HG03135 (cell line): Measurements from ENCODE around the gene SEC61B.
"Not testable (repeated sequence)": the region's sequence is repeated elsewhere in the genome, so short reads cannot be mapped to it uniquely, and the experiment has no call there.

Experiments used
- ATAC-seq: cut with Tn5 transposase; IDR thresholded peaks from one replicate; pipeline ENCODE4 v1.9.1; 2021; ENCODE audit warnings: mild to moderate bottlenecking, moderate library complexity; ENCODE audit not compliant: unreplicated experiment

The SEC61B gene

DNA sequence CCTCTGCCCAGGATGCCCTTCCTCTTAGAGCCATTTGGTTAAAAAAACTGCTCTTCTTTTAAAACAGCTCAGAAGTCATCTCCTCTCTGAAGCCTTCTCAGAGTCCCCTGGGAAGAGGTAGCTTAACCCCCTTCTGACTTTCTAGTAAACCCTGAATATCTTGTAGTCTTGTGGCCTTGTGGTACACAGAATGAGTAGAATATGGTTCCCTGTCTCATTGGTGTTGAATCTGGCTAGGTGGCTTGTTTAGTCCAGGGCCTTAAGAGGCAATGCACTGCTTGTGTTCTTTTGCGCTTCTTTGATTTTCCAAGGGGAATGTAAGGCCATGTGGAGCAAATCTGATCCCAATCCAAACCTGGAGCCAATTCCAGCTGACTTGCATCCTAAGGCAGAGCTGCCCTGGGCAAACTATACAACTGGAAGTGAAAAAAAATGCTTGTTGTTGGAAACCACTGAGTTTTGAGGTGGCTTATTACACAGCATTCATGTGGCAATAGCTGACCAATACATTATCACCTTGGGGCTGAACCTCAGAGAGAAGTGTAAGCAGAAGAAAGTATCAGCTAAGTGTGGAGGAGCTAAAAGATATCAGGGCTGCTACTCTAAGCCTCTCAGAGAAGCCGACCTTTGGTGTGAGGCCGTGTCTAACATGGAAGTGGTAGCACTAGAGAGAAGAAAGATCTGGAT is 31.3 kb upstream of the SEC61B start:
- ATAC-seq = no peak

DNA sequence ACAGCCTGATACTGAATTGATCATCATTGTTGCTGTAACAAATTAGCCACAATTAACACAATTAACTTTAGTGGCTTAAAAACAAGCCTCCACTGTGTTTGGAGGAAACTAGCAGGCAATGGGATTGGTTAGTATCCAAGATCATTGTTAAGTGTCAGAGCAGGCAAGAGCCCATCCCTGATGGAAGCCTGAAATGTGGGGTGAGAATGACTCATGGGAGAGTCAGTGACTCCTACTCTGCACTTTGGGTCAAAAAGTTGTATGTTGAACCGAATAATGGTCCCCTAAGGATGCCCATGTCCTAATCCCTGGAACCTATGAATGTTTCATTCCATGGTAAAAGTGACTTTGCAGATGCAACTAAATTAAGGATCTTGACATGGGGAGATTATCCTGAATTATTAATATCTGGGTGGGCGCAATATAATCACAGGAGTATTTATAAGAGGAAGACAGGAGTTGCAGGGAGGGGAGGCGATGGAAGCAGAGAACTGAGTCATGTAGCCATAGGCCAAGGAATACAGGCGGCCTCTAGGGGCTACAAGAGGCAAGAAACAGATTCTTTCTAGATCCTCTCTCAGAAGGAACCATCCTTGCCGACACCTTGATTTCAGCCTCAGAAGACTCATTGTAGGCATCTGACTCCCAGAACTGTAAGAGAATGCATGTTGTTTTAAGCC is 29.2 kb upstream of the SEC61B start:
- no peak for ATAC-seq

DNA sequence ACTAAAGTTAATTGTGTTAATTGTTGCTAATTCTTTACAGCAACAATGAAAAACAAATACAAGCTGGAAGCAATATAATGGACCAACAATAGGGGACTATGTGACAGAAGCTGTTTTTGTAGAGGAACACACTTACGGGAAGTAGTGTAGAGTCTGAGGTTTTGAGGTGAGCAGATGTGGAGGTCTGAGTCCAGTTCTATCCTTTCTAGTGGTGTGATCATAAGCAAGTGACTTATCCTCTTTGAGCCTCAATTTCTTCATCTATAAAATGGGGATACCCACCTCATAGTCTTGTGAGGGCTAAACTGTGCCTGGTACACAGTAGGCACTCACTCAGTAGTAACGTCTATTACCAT is 28.6 kb upstream of the SEC61B start:
- no peak for ATAC-seq

DNA sequence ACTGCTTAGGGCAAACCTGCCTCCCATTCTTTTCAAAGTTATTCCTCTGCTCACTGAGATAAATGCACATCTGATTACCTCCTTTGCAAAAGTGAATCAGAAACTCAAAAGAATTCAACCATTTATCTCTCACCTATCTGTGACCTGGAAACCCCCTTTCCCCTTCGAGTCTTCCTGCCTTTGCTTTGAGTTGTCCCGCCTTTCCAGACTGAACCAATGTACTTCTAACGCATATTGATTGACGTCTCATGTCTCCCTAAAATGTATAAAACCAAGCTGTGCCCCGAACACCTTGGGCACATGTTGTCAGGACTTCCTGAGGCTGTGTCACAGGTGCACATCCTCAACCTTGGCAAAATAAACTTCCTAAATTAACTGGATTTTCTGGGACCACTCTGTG is 25.6 kb upstream of the SEC61B start:
- not testable (repeated sequence) for ATAC-seq

DNA sequence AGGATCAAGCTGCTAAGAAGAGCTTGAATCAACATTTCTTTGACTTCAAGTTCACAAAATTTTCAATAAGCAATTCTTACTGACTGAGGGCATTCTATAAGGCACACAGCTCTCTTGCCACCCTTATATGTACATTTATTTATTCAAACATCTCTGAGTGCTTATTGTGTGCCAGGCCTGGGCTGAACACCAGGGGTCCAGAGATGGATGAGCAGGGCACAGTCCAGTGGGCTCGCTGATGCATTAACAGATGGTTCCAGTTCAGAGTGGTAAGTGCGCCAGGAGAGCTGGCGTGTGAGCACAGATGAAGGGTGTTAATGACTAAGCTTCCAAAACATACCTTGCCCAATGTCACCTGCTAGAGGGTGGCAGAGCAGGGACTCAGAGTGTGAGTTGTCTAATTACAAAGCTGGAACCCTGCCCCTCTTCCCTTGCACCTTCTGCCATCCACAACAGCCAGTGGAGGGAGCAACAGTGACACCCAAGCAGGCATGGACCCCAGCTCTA is 24.9 kb upstream of the SEC61B start:
- ATAC-seq = no peak

DNA sequence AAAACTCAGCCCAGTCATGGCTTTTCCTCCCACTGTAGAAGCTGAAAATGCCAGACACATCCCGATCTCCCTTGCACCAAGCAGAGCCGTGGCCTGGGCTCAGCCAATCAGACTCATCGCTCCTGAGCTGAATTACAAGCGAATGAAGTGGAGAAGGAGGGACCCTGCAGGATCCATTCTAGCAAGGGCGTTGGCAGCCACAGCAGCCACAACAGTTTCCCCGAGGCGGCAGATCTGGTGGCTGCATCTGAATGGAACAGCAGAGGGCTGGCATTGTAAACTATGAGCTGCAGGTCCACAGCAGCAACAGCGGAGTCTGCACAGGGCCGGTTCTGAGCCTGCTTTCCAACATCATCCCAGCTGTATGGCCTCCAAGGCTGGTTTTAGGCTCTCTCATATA is 24.1 kb upstream of the SEC61B start:
- ATAC-seq = no peak

DNA sequence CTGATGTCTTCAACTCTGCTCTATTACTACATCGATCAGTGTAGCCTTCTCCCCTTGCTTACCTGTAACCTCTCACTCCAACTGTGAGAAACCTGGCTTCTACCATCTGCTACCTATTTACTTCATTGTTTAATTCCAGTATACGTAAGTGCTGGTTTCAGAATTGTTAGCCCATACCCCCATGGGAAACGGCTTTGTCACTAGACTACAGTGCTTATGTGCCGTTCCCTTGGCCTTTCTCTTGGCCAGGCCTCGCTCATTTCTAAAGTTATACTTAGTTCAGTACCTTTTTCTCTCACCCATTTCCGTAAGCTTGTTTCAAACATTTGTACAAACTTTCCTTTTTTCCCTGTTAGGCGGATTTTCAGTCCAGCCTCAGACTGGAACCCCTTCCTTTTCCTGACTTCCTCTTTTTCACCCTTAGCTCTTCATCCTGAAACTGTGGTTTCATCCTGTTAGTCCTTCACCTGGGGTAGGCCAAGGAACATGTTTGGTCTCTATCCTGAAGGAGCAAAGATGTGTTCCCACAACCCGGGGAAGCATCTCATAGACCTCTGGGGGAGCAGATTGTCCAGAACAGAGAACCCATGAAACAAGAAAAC is 22.0 kb upstream of the SEC61B start:
- ATAC-seq = no peak

DNA sequence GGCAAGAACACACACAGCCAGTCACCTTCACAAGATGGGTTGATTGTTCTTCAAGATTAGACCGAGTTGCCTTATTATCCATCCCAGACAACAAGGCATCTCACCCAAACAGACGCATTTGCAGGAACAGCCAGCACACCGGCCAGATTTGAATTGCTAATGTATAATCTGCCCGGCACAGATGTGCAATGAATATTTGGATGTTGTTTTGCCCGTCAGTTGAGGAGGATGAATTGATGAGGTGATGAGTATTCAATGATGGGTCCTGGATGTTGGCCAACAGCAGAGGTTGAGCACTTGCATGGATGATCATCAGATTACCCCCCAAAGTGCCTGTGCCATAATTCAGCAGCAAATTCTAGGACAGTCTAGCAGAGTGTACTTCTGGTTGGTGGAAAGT is 20.5 kb upstream of the SEC61B start:
- ATAC-seq = no peak

DNA sequence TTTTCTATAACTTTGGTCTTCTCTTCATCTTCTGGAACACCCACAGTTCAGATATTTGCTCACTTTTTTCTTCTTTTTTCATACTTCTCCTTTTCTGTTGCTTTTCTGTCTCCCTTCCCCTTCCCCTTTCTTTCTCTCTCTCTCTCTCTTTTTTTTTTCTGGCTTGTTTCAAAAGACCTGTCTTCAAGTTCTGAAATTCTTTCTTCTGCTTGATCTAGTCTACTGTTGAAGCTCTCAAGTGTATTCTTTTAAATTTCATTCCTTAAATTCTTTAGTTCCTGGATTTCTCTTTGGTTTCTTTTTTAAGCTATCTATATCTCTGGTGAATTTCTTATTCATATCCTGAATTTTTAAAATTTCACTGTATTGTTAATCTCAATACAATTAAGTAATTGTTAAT is 11.5 kb upstream of the SEC61B start:
- no peak for ATAC-seq

DNA sequence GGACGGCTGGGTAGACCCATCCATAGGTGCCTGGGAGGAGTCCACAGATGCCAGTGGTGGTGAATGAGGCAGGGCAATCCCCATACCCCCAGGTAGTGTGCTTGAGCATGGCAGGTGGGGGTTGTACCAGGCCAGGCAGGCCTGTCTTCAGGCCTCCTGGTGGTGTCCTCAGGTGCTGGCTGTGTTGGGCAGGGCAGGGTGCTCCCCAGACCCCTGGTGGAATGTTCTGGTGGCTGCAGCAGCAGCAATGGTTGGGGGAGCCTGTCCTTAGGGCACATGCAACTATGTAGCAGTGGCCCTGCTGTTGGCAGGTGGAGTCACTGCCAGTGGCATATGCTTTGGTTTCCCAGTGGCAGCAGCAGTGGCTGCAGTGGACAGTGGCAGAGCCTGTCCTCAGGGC is 10.3 kb upstream of the SEC61B start:
- ATAC-seq = no peak

DNA sequence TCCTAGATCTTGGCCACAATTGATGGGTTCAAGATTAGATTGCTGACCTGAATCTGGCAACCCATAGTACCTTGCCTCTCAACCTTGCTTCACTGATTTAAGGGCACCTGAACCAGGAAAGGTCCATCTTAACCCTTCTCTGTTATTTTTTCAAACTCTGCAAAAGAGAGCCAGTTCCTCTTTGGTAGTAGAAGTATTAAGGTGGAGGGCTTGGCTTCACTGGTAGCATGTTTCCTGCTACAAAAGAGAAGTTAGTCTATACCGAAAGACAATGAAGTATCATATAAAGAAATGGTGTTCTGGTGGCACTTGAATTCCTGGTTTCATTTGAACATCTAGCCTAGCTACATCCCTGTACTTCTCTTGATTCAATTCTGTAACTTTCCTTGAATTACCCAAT is 8.9 kb upstream of the SEC61B start:
- ATAC-seq = no peak

DNA sequence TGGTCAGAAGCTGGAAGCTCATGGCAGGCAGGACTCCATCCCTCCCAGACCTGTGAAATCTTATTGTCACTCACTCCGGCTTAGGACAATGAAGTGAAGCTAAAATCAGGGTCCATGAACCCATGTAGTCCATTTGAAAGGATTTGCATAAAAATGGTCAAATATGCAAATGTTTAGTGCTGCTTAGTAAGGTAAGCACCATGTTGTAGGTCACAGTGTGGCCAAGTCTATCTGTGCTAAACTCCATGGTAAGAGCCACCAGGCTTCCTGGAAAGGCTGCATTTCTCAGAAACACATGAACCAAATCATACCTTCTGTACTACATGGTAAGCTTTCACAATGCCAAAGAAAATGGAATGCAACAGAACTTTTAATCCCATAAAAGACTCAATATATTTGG is 6.0 kb upstream of the SEC61B start:
- ATAC-seq = no peak

DNA sequence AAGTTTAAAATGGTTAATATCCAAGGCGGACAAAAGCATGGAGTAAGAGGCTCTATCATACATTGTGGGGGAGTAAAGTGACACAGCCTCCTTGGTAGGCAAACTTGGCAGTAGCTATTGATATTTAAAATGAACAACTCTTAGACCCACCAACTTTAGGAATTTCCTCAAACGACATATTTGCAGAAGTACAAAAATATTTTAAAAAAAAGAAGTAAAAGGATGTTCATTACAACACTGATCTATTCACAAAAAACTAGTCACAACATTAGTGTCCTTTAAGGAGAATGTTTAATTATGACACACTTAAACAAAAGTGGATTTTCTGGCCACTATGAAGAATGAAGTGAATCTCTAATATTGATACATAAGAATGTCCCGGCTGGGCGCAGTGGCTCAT is 2.1 kb upstream of the SEC61B start:
- ATAC-seq = no peak

DNA sequence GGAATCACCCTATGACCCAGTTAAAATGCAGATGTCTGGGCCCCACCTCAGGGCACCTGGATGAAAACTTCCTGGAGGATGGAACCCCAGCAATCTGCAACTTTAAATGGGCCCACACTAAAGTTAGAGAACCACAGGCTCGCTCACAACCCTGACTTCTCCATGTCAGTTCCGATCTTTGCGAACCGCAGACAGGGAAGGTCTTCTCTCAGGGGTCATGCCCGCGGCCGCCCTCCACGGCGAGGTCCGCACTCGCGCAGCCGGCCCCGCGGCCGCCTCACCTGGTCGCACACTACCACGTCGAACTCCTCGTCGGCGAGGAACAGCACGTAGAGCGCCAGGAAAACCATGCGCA is 839 bp upstream of the SEC61B start:
- ATAC-seq = no peak

DNA sequence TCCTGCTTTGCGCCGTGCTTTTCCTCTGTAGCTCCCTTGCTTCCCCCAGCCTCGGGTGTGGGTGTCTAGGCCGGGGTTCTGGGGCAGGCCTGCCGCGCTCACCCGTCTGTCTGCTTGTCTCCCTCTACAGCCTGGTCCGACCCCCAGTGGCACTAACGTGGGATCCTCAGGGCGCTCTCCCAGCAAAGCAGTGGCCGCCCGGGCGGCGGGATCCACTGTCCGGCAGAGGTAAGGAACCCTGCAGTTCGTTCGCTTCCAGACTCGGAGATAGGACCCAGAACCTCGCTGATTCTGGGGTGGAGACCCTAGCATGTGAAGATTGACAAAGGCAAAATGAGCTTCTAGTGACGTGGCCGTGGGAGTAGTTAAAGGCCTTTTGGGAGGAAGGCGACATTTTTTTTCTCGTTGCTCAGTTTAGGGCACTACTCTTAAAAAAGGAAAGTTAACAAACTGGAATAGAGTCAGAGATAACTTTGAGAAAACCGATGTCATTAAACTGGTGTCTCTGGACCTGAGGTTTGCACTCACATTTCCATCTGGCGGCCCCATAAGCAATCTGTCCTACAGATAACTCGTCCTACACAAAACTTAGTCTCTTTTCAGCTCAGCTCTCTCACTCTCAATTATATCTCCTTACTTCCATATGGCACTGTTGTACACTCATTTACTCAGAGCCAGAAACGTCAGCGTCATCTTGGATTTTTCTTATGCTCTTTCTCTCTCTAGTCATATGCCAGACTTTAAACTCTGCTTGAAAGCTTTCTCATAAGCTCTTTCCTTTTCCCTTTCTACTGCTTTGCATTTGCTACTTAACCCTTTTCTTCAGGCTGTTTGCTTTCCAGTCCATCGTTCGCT is 561 bp downstream of the SEC61B start:
- peak; percentile 18 for ATAC-seq

DNA sequence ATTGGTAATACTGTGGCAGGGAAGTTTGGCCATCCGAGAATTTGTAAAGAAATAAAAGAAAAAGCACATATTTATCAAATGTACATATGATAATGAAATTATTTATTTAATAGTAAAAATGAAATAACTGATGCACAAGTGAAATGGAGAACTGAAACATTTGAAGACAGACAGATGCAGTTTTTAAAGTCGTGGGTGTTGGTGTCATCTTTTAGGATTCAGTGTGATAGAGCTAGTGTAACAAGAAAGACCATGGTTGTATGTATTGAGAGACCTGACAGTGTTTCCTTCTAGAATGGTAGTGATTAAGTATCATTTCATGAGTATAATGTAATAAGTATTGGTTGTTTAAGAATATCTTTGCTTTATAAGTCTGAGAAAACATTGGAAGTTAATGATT is 2.4 kb downstream of the SEC61B start:
- ATAC-seq = no peak

DNA sequence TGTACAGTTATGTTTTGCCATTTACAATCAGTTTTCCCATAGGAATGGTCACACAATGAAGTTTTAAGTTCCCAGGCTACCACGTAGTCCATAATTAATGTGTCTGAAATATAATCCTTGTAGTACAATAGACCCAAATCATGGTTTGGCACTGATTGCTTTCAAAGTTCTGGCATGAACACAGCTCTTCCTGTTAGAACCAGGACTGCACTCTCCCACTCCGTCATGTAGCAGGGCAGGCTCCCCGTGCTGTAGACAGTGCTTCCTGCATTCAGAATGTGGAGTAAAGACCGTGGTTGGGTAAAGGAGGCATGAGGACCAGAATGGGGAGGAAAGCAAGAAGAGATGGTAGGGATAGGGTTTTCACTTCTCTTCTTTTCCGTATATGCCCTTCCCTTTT is 4.0 kb downstream of the SEC61B start:
- ATAC-seq = no peak

DNA sequence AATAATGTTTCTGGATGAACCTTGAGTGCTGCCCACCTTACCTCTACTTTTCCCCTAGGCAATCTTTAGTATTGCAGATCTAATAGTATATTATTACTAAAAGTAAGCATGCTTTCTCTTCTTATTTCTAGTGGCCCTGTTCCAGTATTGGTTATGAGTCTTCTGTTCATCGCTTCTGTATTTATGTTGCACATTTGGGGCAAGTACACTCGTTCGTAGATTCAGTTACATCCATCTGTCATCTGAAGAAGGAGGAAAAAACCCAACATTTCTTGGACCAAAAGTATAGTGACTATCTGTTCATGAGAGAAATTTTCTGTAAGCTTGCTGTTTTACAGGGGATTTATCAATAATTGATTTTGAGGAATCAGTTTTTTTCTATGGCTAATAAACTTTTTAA is 8.1 kb downstream of the SEC61B start:
- no peak for ATAC-seq

DNA sequence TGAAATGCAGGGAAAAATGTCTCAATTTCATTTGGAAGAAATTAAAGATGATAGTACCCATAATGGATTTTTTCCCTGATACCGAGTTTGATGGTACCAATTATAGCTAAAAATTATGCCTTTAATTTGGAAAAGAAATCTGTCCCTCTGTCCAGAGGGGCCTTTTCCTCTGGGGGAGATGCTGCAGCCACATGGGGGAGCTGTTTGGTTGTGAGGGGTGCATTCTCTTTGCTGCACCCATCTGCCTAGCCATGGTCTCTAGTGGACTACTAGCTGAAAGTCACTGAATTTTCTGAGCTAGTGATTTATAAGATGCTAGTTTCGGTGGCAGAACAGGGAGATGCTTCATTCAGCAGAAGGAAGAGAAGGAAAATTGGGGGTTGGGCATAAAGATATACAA is 9.6 kb downstream of the SEC61B start:
- ATAC-seq = no peak

DNA sequence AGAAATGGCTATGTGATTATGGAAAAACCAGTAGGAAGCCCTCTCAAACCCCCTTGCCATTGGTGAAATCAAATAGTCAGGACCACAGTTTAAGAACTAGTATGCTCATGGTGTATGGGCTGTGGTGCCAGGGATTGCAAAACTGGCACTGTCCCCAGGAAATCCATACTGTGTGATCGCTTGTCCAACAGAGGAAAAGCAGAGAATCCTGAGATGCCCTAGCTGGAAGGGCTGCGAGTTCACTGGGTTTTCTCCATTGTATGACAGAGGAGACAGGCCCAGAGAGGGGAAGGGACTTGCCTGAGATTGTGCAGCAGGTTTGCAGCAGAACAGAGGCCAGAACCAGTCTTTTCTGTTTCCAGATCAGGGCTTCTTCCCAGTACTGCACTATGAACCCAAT is 12.5 kb downstream of the SEC61B start:
- ATAC-seq = no peak

DNA sequence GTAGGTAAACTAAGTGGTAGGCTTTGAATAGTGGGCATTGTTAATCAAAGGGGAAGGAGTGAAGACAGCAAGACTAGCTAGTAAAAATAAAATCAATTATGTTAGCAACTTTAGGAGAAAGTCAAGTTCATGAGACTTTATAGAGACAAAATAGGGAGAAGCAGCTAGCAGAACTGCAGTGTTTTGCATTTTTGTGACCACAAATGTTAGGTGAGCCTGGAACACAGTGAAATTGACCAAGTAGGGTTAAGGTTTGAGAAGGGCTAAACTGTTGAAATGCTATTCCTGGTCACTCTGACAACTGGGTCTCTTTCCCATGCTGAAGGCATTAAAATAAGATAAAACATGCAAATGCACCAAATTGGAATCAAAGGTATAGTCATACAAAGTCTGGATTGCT is 13.0 kb downstream of the SEC61B start:
- ATAC-seq = no peak
